Renal pelvis (tissue), 4 donors: ENCODE data around the gene CPLX1. TPM values are rescaled to one million over a fixed set of nuclear protein-coding genes. Genes with fewer than 3 reads are reported as not detected.

Source experiments
- DNase-seq: peaks from one replicate; pipeline ENCODE4 v3.0.0-alpha.2; 2013
- polyA plus RNA-seq, 3 donors: library from polyadenylated mRNA; unstranded; fragments of 120-200 nt; gene quantifications; one replicate each; pipeline ENCODE4 v1.2.1, GENCODE V29; 2013; ENCODE audit not compliant: insufficient read length in 3 of 3

The CPLX1 gene
- polyA plus RNA-seq, 3 donors = 3.0 to 3.5 (median 3.1) TPM

GRCh38 chr4:735583-735982 lies 90.3 kb downstream of the CPLX1 start:
- no peak for DNase-seq

Other genes starting within 250 kb of the CPLX1 start
- gene TMEM271, start 249.8 kb downstream of the CPLX1 start, polyA plus RNA-seq = under 1 TPM in 1 of 3 donors, not detected in 2; 0.09 TPM
- 10 to 100 TPM; 40.3 to 56.1 (median 46.4) TPM for gene PDE6B, start 200.6 kb downstream of the CPLX1 start, polyA plus RNA-seq
- gene ATP5ME, start 151.9 kb downstream of the CPLX1 start, polyA plus RNA-seq = 100 to 1,000 TPM; 221 to 338 (median 268) TPM
- 10 to 100 TPM; 21.6 to 23.2 (median 22.7) TPM for gene MYL5, start 151.6 kb downstream of the CPLX1 start, polyA plus RNA-seq
- gene SLC49A3, start 137.0 kb downstream of the CPLX1 start, polyA plus RNA-seq = 1 to 10 TPM; 4.1 to 7.8 (median 7.4) TPM
- 10 to 100 TPM; 60.9 to 88.3 (median 82.7) TPM for gene PCGF3, start 120.3 kb downstream of the CPLX1 start, polyA plus RNA-seq
- 10 to 100 TPM; 69.7 to 87.9 (median 73.2) TPM for gene GAK, start 106.2 kb upstream of the CPLX1 start, polyA plus RNA-seq
- gene TMEM175, start 106.3 kb upstream of the CPLX1 start, polyA plus RNA-seq = 10 to 100 TPM; 22.3 to 26.6 (median 25.3) TPM
- gene DGKQ, start 147.4 kb upstream of the CPLX1 start, polyA plus RNA-seq = 10 to 100 TPM in 1 of 3 donors, 1 to 10 TPM in 2; 9.0 to 10.8 (median 9.1) TPM
- 10 to 100 TPM; 17.2 to 19.8 (median 19.0) TPM for gene IDUA, start 160.9 kb upstream of the CPLX1 start, polyA plus RNA-seq
- gene SLC26A1, start 167.3 kb upstream of the CPLX1 start, polyA plus RNA-seq = 10 to 100 TPM; 14.2 to 23.4 (median 19.3) TPM
- 10 to 100 TPM; 42.6 to 43.8 (median 42.9) TPM for gene FGFRL1, start 185.5 kb upstream of the CPLX1 start, polyA plus RNA-seq